PC-3 (cell line): ENCODE measurements around the gene CD99.

Experiments used
- CTCF ChIP-seq: fragments of 300-600 bp; sonication (generic); conservative IDR thresholded peaks from 2 replicates; pipeline ENCODE4 v1.5.1; 2017; ENCODE audit warnings: antibody characterized with exemption, low read depth, mild to moderate bottlenecking, low read length
- EZH2 ChIP-seq: fragments of 300-600 bp; sonication (generic); IDR thresholded peaks from one replicate; pipeline ENCODE4 v1.6.1; 2017; ENCODE audit warnings: antibody characterized with exemption, mild to moderate bottlenecking, low read length; ENCODE audit not compliant: unreplicated experiment

- TF ChIP-seq CTCF (no peak), EZH2 (no peak)
These were observed 2.3 kb downstream of the CD99 start for GRCh38 chrX:2693113-2694002.
